CD4-positive, alpha-beta T cell treated with Interleukin-10 for 1 hour (primary cell): ENCODE measurements around the gene MAST2.
"Not testable (repeated sequence)": the region's sequence is repeated elsewhere in the genome, so short reads cannot be mapped to it uniquely, and the experiment has no call there.

ENCODE experiments used
- DNase-seq: peaks from one replicate; pipeline ENCODE4 v3.0.0-alpha.2; 2020

Gene MAST2

GRCh38 chr1:45815667-45816458 is 12.5 kb downstream of the MAST2 start:
- DNase-seq = no peak

DNA sequence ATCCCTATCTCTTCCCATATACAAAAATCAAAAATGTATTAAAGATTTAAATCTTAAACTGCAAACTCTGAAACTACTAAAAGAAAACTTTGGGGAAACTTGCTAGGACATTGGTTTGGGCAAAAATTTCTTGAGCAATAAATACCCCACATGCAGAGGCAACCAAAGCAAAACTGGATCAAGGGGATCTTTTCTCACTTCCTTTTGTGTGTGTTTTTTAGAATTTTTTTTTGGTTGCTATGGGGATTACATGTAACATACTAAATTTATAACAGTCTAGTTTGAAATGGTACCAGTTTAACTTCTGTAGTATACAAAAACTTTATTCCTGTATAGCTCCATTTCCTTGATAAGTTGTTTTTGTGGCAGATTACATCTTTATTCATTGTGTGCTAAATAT is 16.8 kb downstream of the MAST2 start:
- DNase-seq = no peak

- DNase-seq = no peak
Measured at GRCh38 chr1:45820788-45821187, 17.4 kb downstream of the MAST2 start.

DNA sequence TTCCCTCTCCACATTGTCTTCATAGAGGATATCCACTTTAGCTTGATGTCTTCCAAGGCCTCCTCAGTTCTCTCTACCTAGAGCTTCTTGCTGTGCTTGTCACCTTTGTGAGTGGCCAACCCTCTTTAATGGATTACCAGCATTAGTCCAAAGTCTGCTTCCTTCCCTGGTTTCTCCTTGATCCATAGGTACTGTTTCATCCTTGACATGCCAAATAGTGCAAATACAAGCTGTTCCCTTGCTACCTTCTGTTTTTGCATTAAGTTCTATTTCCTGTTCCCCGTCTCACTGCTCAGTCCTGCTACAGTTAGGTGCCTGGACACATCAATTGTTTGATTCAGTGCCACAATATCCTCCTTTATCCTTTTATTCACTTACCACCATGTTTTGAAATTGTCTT is 19.2 kb downstream of the MAST2 start:
- no peak for DNase-seq

GRCh38 chr1:45824607-45825006 is 21.2 kb downstream of the MAST2 start:
- no peak for DNase-seq

GRCh38 chr1:45827256-45827655 is 23.8 kb downstream of the MAST2 start:
- no peak for DNase-seq

DNA sequence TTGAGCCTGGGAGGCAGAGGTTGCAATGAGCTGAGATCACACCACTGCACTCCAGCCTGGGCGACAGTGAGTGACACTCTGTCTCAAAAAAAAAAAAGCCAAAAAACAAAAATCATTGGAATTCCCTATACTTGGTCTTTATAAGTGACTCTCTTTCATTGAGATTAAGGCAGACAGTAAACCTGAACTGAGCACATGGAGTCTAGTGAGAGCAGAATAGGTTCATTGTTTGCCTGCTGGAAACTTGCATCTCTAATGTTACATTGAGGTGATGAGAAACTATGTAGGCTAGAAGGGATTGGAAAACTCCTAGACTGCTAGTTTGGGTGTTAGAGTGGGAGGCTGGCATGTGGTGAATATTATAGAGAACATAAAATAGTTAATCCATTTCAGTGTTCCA is 25.4 kb downstream of the MAST2 start:
- DNase-seq = no peak

DNA sequence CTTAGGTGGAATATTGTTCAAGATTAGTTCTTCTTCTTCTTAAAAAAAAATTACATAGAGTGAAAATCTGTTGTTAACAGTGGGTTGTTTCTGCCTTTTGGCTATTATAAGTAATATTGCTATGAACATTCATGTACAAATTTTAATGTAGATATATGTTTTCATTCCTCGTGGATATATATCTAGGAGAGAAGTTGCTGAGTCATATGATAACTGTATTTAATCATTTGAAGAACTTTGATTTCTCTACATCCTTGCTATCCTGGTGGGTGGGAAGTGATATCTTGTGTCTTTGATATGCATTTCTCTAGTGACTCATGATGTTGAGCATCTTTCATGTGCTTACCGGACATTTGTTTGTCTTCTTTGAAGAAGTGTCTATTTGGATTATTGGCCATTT is 29.9 kb downstream of the MAST2 start:
- DNase-seq = no peak

DNA sequence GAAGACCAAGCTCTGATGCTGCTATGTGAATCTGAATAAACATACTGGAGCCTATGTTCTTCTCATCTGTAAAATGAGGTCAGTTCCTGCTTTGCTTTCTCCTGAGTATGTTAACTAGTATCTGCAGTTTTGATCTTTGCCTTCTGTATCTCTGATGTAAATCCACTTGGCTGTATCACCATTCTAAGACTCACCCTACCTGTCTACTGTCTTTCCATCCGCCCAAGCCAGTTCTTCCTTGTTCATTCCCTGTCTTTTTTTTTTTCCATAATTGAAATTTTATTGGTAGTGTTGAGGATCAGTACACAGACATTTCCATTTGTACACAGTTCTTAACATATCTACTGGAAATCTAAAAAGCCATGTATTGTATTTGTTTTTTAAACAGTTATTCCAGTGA is 31.3 kb downstream of the MAST2 start:
- DNase-seq = no peak

DNA sequence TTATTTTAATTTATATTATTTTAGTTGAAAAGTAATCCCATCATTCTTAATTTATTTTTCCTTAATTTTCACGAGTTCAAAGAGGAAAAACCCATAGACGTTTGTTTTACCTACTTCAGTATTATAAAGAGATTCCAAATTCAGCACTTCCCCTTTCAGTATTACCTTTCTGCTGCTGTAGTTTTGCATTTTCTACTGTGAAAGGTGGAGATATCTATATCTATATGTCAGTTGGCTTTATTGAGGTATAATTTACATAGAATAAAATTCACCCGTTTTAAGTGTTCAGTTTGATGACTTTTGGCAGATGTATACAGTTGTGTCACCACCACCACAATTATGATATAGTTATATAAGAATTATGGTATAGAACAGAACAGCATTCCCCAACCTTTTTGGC is 33.0 kb downstream of the MAST2 start:
- no peak for DNase-seq

GRCh38 chr1:45836861-45837260 is 33.4 kb downstream of the MAST2 start:
- not testable (repeated sequence) for DNase-seq

GRCh38 chr1:45838322-45838721 is 34.9 kb downstream of the MAST2 start:
- not testable (repeated sequence) for DNase-seq

GRCh38 chr1:45840704-45841103 is 37.3 kb downstream of the MAST2 start:
- DNase-seq = no peak

- DNase-seq = no peak
Measured at GRCh38 chr1:45842786-45843185, 39.4 kb downstream of the MAST2 start.

GRCh38 chr1:45843474-45843905 is 40.1 kb downstream of the MAST2 start:
- DNase-seq = no peak

- DNase-seq = not testable (repeated sequence)
Measured at GRCh38 chr1:45844000-45844399, 40.6 kb downstream of the MAST2 start.

DNA sequence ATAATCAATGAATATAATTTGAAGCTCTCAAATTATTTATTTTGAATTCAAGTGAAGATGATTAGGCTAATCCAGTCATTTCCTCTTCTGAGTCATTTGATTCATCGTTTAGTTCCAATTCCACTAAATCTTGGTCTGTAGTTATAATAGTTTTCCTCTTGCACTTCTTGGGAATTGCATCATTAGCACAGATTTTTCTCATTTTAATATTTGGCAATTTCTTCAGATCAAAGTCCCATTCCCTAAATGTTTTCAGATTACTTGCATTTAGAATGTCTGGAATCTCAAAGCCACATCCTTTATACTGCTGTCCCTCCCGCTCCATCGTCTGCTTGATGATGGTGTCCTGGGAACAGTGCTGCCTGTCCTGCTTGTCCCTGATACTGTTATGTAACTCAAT is 43.5 kb downstream of the MAST2 start:
- no peak for DNase-seq

DNA sequence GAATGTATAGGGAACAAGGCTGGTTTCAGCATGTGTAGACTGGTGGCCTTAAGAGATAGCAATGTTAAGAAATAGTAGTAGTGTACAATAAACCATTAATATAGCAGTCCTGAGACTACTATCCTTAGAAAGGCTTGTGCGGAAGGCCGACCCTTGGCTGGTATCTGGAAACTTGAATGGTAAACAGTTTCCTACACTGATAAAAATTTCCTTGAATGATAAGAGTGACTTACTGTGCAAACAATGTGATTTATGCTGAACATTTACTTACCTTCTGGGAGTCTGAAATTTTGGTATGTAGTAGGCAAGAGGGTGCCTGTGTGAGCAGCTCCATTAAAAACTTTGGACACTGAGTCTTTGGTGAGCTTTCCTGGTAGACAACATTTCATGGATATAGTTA is 44.7 kb downstream of the MAST2 start:
- DNase-seq = no peak

DNA sequence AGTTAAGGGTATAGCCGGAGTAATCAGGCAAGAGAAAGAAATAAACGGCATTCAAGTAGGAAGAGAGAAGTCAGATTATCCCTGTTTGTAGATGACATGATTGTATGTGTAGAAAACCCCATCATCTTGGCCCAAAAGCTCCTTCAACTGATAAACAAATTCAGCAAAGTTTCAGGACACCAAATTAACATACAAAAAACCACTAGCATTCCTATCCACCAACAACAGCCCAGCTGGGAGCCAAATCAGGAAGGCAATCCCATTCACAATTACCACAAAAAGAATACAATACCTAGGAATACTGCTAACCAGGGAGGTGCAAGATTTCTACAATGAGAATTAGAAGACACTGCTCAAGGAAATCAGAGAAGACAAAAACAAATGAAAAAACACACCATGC is 45.3 kb downstream of the MAST2 start:
- no peak for DNase-seq

DNA sequence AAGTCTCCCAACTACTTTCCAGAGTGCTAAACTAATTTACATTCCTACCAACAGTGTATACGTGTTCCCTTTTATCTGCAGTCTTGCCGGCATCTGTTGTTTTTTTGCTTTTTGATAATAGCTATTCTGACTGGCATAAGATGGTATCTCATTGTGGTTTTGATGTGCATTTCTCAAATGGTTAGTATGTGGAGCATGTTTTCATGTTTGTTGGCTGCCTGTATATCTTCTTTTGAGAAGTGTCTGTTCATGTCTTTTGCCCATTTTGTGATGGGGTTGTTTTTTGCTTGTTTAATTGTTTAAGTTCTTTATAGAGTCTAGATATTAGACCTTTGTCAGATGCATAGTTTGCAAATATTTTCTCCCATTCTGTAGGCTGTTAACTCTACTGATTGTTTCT is 46.6 kb downstream of the MAST2 start:
- no peak for DNase-seq

DNA sequence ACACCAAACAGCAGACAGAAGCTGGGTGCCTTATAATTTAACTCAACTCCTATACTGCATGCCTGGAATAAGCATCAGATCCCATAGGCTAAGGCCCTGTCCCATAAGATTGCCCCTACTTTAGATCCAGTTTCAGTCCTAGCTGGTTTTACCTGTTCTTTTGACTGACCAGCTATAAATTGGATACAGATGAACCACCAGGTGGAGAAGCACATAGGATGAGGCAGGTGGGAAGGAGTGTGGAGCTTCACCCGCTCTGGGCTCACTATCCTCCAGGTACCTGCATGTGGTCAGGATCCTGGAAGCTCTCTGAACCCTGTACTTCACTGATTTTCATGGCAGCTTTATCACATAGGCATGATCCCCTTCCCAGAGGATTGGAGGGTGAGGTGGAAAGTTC is 51.3 kb downstream of the MAST2 start:
- no peak for DNase-seq

DNA sequence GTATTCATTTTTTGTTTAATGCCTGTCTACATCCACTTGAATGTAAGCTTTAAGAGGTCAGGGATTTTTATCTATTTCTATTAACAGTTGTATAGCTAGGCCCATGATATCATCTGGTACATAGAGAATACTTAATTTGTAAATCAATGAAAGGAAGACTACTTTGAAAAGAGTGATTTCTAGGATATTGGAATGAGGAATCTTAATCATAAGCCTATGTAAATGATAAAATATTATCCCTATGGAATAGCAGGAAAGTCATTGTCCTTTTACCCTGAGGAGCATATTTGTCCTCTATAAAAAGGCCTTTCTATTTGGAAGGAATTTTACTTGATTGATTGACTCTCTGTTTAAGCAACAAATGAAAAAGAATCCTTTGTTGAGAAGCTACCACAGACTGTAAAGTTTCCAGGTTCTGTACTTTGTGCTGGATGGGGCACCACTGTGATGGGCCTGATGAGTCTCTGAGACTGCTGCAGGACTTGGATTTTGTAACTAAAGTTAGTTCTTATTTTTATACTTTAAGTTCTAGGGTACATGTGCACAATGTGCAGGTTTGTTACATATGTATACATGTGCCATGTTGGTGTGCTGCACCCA is 53.8 kb downstream of the MAST2 start:
- no peak for DNase-seq

GRCh38 chr1:45857755-45858492 is 54.5 kb downstream of the MAST2 start:
- not testable (repeated sequence) for DNase-seq

DNA sequence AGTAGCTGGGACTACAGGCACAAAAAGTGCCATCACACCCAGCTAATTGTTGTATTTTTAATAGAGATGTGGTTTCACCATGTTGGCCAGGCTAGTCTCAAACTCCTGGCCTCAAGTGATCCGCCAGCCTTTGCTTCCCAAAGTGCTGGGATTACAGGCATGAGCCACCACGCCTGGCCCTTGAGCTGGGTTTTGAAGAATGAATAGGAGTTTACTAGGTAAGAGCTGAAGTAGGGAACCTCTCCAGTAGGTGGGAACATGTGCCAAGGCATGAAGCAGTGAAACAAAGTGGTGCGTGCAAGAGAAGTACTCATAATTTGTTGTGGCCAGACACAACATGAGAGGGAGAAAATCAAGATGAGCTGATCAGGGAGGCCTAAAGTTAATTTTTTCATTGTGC is 55.8 kb downstream of the MAST2 start:
- DNase-seq = no peak
